Femur (tissue), 1 donor: ENCODE data around the gene CCT7.

Experiments used
- DNase-seq: peaks from one replicate; pipeline ENCODE4 v3.0.0-alpha.2; 2017

The CCT7 gene

GRCh38 chr2:73269686-73270465 is 35.8 kb downstream of the CCT7 start:
- DNase-seq, result no peak

- no peak for DNase-seq
These were observed 38.2 kb downstream of the CCT7 start for GRCh38 chr2:73272270-73272669.

GRCh38 chr2:73279852-73280251 is 45.7 kb downstream of the CCT7 start:
- no peak for DNase-seq

- no peak for DNase-seq
These were observed 47.1 kb downstream of the CCT7 start for GRCh38 chr2:73281244-73281643.

GRCh38 chr2:73282924-73283544 is 48.9 kb downstream of the CCT7 start:
- no peak for DNase-seq

GRCh38 chr2:73283545-73284295 is 49.6 kb downstream of the CCT7 start:
- no peak for DNase-seq

GRCh38 chr2:73284296-73285158 is 50.4 kb downstream of the CCT7 start, which contains the start of gene FBXO41:
Gene FBXO41, minus strand, starts transcription at chr2:73284478. Its CDS starts 14,848 bp downstream, at chr2:73269630.
- DNase-seq, result no peak

- DNase-seq, result no peak
These were observed 51.1 kb downstream of the CCT7 start for GRCh38 chr2:73285159-73285739.

GRCh38 chr2:73286134-73286655 is 52.1 kb downstream of the CCT7 start:
- DNase-seq, result no peak

GRCh38 chr2:73289304-73289703 is 55.2 kb downstream of the CCT7 start:
- no peak for DNase-seq

GRCh38 chr2:73290049-73290839 is 56.1 kb downstream of the CCT7 start:
- DNase-seq, result no peak

- DNase-seq, result peak; percentile 72
These were observed 57.0 kb downstream of the CCT7 start for GRCh38 chr2:73291093-73291460.

GRCh38 chr2:73291461-73292315 is 57.6 kb downstream of the CCT7 start:
- no peak for DNase-seq

- DNase-seq, result no peak
These were observed 58.3 kb downstream of the CCT7 start for GRCh38 chr2:73292316-73292905.

GRCh38 chr2:73292906-73293533 is 58.9 kb downstream of the CCT7 start:
- DNase-seq, result no peak

- peak; percentile 42 for DNase-seq
These were observed 59.5 kb downstream of the CCT7 start, which contains the start of gene EGR4 for GRCh38 chr2:73293534-73294171. Gene EGR4, minus strand, starts transcription at chr2:73293548. Its CDS starts 231 bp downstream, at chr2:73293317.

GRCh38 chr2:73294239-73294638 is 60.1 kb downstream of the CCT7 start:
- no peak for DNase-seq

GRCh38 chr2:73295751-73296400 is 61.8 kb downstream of the CCT7 start:
- DNase-seq, result no peak
